ENCODE results near the gene PRAC2.

GRCh38 chr17:48676963-48677558 is 45.9 kb upstream of the PRAC2 start:
- TF ChIP-seq CTCF (conservative IDR thresholded peaks at IDR 0.05; ENCODE audit: low read depth, low read length) (no peak), EZH2 (IDR thresholded peaks at IDR 0.05; ENCODE audit: low read length, unreplicated experiment) (no peak)
